Bronchial epithelial cell (primary cell): ENCODE results near the gene PREX1. TPM values are rescaled to one million over a fixed set of nuclear protein-coding genes. Genes with fewer than 3 reads are reported as not detected.

Experiments
- DNase-seq: peaks from one replicate; pipeline ENCODE4 v3.0.0-alpha.2; 2010; ENCODE audit warnings: low read depth
- FAIRE-seq: peaks from 2 replicates; lab custom pipeline; 2011; peaks lifted over from hg19 to GRCh38; lab: Jason Lieb, UNC
- H3K27me3 ChIP-seq: 2 replicates; pipeline ENCODE4 v1.5.1; 2011; ENCODE audit warnings: low read length; ENCODE audit not compliant: control insufficient read depth, insufficient read depth
- H3K36me3 ChIP-seq: 2 replicates; pipeline ENCODE4 v1.5.1; 2011; ENCODE audit warnings: low read length; ENCODE audit not compliant: control insufficient read depth, insufficient read depth
- H3K4me3 ChIP-seq: 2 replicates; pipeline ENCODE4 v1.5.1; 2011; ENCODE audit warnings: mild to moderate bottlenecking, low read depth, low read length, control low read depth
- total RNA-seq: library from RNA; depleted of rRNA; stranded (reverse); fragments of >200 nt; gene quantifications from 2 replicates; pipeline ENCODE4 v1.2.1, GENCODE V29; 2014
- TF ChIP-seq, protein P1 (sequence below): IDR thresholded peaks from 2 replicates; pipeline ENCODE4 v1.5.1; 2011; ENCODE audit warnings: mild to moderate bottlenecking, moderate library complexity, low read length, control low read depth, inconsistent platforms; ENCODE audit not compliant: insufficient read depth, severe bottlenecking

The PREX1 gene
- total RNA-seq, 1 donor from 2014 or later, result under 0.01 TPM

DNA sequence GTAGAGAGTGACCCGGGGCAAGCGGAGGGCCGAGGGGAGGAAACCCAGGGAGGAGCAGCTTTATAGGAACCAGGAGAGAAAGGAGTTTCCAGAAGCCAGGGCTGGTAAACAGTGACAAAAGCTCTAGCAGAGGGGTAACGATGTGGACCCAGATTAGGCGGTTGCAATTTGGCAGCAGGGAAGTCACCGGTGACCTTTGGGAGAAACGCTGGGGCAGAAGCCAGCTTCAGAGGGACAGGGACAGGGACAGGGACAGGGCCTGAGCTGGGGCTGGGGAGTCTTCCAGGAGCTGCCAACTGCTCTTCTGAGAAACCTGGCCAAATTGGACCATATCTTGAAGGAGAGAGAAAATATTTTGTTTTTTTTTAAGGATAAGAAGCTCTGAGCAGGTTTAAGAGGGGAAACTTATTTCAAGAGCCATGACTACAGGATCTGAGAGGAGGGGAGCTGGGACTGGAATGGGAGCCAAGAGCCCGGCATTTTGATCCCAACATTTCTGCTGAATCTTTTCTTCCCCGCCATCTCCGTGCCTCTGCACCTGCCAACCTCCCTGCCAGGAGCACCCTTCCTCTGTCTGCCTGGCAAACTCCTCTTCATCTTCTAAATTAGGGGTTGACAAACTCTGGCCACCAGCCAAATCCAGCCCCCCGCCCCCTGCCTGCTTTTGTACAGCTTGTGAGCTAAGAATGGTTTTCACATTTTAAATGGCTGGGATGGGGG, 22.6 kb upstream of the PREX1 start:
- no peak for DNase-seq
- no peak for FAIRE-seq
- no peaks in the 10 kb centered on the region for H3K27me3 ChIP-seq
- H3K36me3 ChIP-seq, result no peaks in the 10 kb centered on the region
- TF ChIP-seq, protein P1, sequence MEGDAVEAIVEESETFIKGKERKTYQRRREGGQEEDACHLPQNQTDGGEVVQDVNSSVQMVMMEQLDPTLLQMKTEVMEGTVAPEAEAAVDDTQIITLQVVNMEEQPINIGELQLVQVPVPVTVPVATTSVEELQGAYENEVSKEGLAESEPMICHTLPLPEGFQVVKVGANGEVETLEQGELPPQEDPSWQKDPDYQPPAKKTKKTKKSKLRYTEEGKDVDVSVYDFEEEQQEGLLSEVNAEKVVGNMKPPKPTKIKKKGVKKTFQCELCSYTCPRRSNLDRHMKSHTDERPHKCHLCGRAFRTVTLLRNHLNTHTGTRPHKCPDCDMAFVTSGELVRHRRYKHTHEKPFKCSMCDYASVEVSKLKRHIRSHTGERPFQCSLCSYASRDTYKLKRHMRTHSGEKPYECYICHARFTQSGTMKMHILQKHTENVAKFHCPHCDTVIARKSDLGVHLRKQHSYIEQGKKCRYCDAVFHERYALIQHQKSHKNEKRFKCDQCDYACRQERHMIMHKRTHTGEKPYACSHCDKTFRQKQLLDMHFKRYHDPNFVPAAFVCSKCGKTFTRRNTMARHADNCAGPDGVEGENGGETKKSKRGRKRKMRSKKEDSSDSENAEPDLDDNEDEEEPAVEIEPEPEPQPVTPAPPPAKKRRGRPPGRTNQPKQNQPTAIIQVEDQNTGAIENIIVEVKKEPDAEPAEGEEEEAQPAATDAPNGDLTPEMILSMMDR, result no peak
- H3K4me3 ChIP-seq, result no peak overlapping the region

DNA sequence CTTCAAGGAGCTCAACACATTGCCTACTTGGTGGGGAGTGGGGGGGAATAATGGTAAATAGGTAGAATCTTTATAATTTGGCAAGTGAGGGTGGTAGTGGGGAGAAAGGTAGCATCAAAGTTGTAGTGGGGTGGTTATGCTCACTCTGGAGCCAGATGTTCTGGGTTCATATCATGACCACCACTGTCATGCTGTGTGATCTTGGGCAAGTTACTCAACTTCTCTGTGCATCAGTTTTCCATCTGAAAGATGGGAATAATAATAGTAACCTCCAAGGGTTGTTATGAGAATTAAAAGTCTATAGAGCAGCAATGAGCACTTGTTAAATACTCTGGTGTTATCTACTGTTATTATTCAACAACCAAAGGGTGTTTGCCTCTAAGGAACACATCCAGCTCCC, 22.0 kb upstream of the PREX1 start:
- no peaks in the 10 kb centered on the region for H3K36me3 ChIP-seq
- FAIRE-seq (no peak), DNase-seq (no peak)
- TF ChIP-seq, protein P1, result no peak
- no peaks in the 10 kb centered on the region for H3K27me3 ChIP-seq
- H3K4me3 ChIP-seq, result no peak overlapping the region

DNA sequence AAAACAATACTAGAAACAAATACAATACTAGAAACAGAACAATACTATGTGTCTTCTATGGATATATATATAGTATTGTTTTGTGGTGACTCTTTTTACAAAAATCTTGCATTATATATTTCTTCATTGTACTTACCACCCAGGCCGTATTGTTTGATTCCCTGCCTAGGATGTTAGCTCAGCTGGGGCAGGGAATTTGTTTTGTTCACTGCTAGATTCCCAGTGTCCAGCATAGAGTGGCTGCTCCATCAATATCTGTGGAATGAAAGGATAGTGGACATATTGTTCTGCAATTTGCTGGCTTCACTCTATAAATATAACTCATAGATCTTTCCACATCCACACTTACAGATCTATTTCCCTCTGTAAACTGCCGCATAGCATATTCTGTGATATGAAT, 21.5 kb upstream of the PREX1 start:
- no peaks in the 10 kb centered on the region for H3K27me3 ChIP-seq
- no peak for DNase-seq
- FAIRE-seq, result no peak
- TF ChIP-seq, protein P1, result no peak
- H3K36me3 ChIP-seq, result no peaks in the 10 kb centered on the region
- H3K4me3 ChIP-seq, result no peak overlapping the region

DNA sequence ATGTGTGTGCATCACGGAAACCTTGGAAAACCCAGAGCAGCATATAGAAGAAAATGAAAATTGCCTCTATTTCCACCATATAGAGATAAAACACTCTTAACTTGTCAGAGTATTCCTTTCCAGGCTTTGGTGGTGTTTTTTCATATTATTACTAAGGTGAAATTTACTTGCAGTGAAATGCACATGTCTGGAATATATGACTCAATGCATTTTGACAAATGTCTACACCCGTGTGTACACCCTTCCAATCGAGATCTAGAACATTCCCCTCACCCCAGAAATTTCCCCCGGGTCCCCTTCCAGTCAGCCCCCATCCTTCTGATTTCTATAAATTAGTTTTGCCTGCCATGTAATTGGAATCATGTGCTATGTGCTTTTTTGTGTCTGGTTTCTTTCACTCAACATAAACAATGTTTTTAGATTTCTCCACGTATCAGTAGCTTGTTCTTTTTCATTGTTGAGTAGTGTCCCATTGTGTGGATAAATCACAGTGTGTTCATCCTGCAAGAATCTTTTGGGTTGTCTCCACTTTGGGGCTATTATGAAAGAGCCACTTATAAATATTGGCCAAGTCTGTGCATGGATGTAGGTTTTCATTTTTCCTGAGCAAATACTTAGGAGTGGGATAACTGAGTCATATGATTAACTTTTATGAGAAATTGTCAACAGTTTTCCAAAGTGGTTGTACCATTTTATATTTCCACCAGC, 19.9 kb upstream of the PREX1 start:
- no peak overlapping the region for H3K4me3 ChIP-seq
- DNase-seq (no peak), FAIRE-seq (no peak)
- H3K27me3 ChIP-seq, result no peaks in the 10 kb centered on the region
- TF ChIP-seq, protein P1, result no peak
- H3K36me3 ChIP-seq, result no peaks in the 10 kb centered on the region

DNA sequence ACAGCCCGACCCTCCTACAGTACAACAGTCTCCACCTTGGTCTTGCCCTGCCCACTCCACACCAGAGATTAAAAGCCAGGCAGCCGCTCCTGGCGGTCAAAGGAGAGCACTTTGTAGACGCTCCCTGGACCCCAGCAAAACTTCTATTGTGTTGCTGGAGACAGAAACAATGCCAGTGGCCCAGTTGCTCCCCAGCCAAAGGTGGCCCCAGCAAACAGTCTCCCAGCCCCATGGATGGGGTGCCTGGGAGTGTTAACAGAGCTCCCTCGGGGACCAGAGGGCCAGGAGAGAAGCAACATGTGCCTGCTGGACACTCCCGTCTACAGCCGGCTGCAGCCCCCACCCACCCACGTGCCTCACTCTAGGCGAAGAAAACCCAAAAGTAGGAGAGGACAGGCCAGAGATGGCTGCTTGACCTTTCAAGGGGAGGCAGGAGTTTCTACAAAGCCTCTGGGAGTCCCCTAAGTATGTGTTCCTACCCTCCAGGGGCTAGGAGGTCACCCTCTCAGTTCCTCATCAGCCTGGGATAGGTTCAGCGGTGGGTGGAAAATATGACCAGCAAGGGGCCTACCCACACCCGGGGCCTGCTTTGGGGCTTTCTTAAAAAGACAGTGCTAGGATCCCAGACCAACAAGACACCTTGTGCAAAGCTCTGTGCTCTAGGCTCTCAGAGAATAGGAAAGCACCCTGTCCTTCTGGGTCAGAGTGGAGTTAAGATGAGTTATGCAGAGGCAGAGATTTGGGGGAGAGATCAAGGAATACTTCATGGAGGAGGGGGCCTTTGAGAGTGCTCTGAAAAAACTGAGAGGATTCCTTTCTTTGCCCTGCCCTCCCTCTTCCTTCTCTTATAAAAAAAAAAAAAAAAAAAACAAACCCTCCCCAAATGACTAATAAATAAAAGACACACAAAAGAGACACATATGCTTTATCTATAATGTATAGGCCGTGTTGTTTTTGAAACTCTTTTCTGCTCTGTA, 19.0 kb upstream of the PREX1 start:
- TF ChIP-seq, protein P1, result no peak
- no peak overlapping the region for H3K4me3 ChIP-seq
- no peaks in the 10 kb centered on the region for H3K27me3 ChIP-seq
- DNase-seq, result no peak
- H3K36me3 ChIP-seq, result no peaks in the 10 kb centered on the region
- no peak for FAIRE-seq
